Measurements from ENCODE around the gene CDH13.

DNA sequence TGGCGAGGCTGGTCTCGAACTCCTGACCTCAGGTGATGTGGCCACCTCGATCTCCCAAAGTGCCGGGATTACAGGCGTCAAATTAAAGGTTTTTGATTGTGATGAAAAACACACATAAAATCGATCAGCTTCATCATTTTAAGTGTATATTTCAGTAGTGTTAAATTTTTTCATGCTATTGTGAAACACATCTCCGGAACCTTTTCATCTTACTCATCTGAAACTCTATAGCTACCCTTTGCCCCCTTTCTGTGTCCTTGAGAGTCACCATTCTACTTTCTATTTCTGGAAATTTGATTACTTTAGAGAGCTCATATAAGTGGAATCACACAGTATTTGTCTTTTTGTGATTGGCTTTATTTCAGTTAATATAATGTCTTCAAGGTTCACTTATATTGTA, 702.7 kb downstream of the CDH13 start:
- TF ChIP-seq CBX5 (IDR thresholded peaks at IDR 0.05; ENCODE audit: low read depth, low read length) (no peak), TCF12 (IDR thresholded peaks at IDR 0.05; ENCODE audit: low read depth, low read length) (no peak), CEBPB (IDR thresholded peaks at IDR 0.05; ENCODE audit: low read depth, low read length) (no peak), POLR2A (IDR thresholded peaks at IDR 0.05; ENCODE audit: control extremely low read depth in 1 of 2, low read depth in 2 of 2, low read length in 2 of 2) (no peak), SP1 (IDR thresholded peaks at IDR 0.05; ENCODE audit: low read depth, low read length) (no peak), EZH2 (IDR thresholded peaks at IDR 0.05; ENCODE audit: low read depth, low read length, severe bottlenecking) (no peak), HDAC6 (IDR thresholded peaks at IDR 0.05; ENCODE audit: low read depth, low read length) (no peak), SRF (IDR thresholded peaks at IDR 0.05; ENCODE audit: low read depth, low read length) (no peak), EP300 (IDR thresholded peaks at IDR 0.05; ENCODE audit: borderline replicate concordance in 1 of 2, low read depth in 2 of 2, low read length in 2 of 2) (no peak), NRF1 (IDR thresholded peaks at IDR 0.05; ENCODE audit: low read depth, low read length) (no peak)
- TF ChIP-seq, protein P1, sequence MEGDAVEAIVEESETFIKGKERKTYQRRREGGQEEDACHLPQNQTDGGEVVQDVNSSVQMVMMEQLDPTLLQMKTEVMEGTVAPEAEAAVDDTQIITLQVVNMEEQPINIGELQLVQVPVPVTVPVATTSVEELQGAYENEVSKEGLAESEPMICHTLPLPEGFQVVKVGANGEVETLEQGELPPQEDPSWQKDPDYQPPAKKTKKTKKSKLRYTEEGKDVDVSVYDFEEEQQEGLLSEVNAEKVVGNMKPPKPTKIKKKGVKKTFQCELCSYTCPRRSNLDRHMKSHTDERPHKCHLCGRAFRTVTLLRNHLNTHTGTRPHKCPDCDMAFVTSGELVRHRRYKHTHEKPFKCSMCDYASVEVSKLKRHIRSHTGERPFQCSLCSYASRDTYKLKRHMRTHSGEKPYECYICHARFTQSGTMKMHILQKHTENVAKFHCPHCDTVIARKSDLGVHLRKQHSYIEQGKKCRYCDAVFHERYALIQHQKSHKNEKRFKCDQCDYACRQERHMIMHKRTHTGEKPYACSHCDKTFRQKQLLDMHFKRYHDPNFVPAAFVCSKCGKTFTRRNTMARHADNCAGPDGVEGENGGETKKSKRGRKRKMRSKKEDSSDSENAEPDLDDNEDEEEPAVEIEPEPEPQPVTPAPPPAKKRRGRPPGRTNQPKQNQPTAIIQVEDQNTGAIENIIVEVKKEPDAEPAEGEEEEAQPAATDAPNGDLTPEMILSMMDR (IDR thresholded peaks at IDR 0.05; ENCODE audit: control extremely low read depth in 1 of 3, insufficient read depth in 1 of 3, low read depth in 1 of 3, low read length in 3 of 3): no peak
- TF ChIP-seq, protein P2, sequence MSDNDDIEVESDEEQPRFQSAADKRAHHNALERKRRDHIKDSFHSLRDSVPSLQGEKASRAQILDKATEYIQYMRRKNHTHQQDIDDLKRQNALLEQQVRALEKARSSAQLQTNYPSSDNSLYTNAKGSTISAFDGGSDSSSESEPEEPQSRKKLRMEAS (IDR thresholded peaks at IDR 0.05): no peak
